Activated T-helper 1 cell treated with anti-CD3 and anti-CD28 coated beads, Interleukin-12 subunit alpha, Interleukin-12 subunit beta, Interleukin-2, Interleukin-4 antibody, amounts not matched to agents 30 ng/mL and 10 ng/mL and 1 ng/mL, durations not matched to agents 14 hours and 24 hours and 36 hours (primary cell): ENCODE results near the gene NNMT. TPM values are rescaled to one million over a fixed set of nuclear protein-coding genes. Genes with fewer than 3 reads are reported as not detected.

Source experiments
- DNase-seq: peaks from one replicate; pipeline ENCODE4 v3.0.0; 2021; ENCODE audit warnings: low spot score
- H3K27ac Mint-ChIP-seq: one replicate; pipeline ENCODE4 v1.8.0; 2021; ENCODE audit warnings: mild to moderate bottlenecking, mixed read lengths
- H3K27me3 Mint-ChIP-seq: one replicate; pipeline ENCODE4 v1.8.0; 2022; ENCODE audit warnings: mild to moderate bottlenecking, moderate library complexity, mixed read lengths; ENCODE audit not compliant: insufficient read depth
- H3K36me3 Mint-ChIP-seq: one replicate; pipeline ENCODE4 v1.8.0; 2021; ENCODE audit warnings: low read depth, mixed read lengths
- H3K4me1 Mint-ChIP-seq: one replicate; pipeline ENCODE4 v1.8.0; 2021; ENCODE audit warnings: low read depth, mixed read lengths
- H3K4me3 Mint-ChIP-seq: one replicate; pipeline ENCODE4 v1.8.0; 2021; ENCODE audit warnings: mild to moderate bottlenecking, moderate library complexity, mixed read lengths
- H3K9me3 Mint-ChIP-seq: one replicate; pipeline ENCODE4 v1.8.0; 2021; ENCODE audit warnings: mixed read lengths
- intact Hi-C: fragments of 100-400 bp; cut with micrococcal nuclease; formaldehyde crosslinking; loops from one replicate; pipeline ENCODE4 v1.15.1; 2024
- total RNA-seq: library from RNA; stranded (reverse); gene quantifications from 2 replicates; pipeline ENCODE4 v1.2.3, GENCODE V29; 2022

The NNMT gene
- total RNA-seq, 1 donor from 2014 or later: not detected

GRCh38 chr11:114293201-114293711, 2.9 kb upstream of the NNMT start:
- intact Hi-C loops: no loop called here
- Mint-ChIP-seq H3K27me3 (peaks cover 16% of the 10 kb centered on the region), H3K27ac (no peak overlapping the region), H3K4me3 (no peak overlapping the region), H3K36me3 (peaks cover 2% of the 10 kb centered on the region), H3K9me3 (no peaks in the 10 kb centered on the region), H3K4me1 (no peaks in the 10 kb centered on the region)
- DNase-seq: no peak

- intact Hi-C loops: no loop called here
- H3K36me3 Mint-ChIP-seq: peaks cover 2% of the 10 kb centered on the region
- H3K4me1 Mint-ChIP-seq: no peaks in the 10 kb centered on the region
- H3K27me3 Mint-ChIP-seq: peaks cover 12% of the 10 kb centered on the region
- no peak overlapping the region for H3K4me3 Mint-ChIP-seq
- H3K9me3 Mint-ChIP-seq: peaks cover 5% of the 10 kb centered on the region
- H3K27ac Mint-ChIP-seq: no peak overlapping the region
- no peak for DNase-seq
Measured at GRCh38 chr11:114296605-114297372, 590 bp downstream of the NNMT start.

- DNase-seq: no peak
- no peak overlapping the region for H3K27ac Mint-ChIP-seq
- H3K36me3 Mint-ChIP-seq: peaks cover 2% of the 10 kb centered on the region
- intact Hi-C loops: no loop called here
- peaks cover 5% of the 10 kb centered on the region for H3K9me3 Mint-ChIP-seq
- H3K27me3 Mint-ChIP-seq: peaks cover 14% of the 10 kb centered on the region
- no peaks in the 10 kb centered on the region for H3K4me1 Mint-ChIP-seq
- H3K4me3 Mint-ChIP-seq: no peak overlapping the region
Measured at GRCh38 chr11:114297806-114298709, 1.9 kb downstream of the NNMT start.

- Mint-ChIP-seq H3K27ac (no peak overlapping the region), H3K4me3 (no peak overlapping the region), H3K36me3 (peaks cover 2% of the 10 kb centered on the region), H3K9me3 (peaks cover 5% of the 10 kb centered on the region), H3K4me1 (no peaks in the 10 kb centered on the region), H3K27me3 (peaks cover 14% of the 10 kb centered on the region)
- intact Hi-C loops: no loop called here
- no peak for DNase-seq
Measured at GRCh38 chr11:114298710-114299109, 2.5 kb downstream of the NNMT start.

GRCh38 chr11:114301088-114301487, 4.9 kb downstream of the NNMT start:
- Mint-ChIP-seq H3K4me3 (no peak overlapping the region), H3K9me3 (peaks cover 5% of the 10 kb centered on the region), H3K4me1 (no peaks in the 10 kb centered on the region), H3K27me3 (peaks cover 16% of the 10 kb centered on the region), H3K36me3 (no peaks in the 10 kb centered on the region), H3K27ac (no peak overlapping the region)
- DNase-seq: no peak
- intact Hi-C loops: no loop called here

- Mint-ChIP-seq H3K27me3 (peaks cover 16% of the 10 kb centered on the region), H3K4me1 (no peaks in the 10 kb centered on the region), H3K9me3 (peaks cover 5% of the 10 kb centered on the region), H3K4me3 (no peak overlapping the region), H3K27ac (no peak overlapping the region), H3K36me3 (no peaks in the 10 kb centered on the region)
- DNase-seq: no peak
- intact Hi-C loops: no loop called here
Measured at GRCh38 chr11:114301927-114302326, 5.7 kb downstream of the NNMT start.

- no peak for DNase-seq
- peaks cover 5% of the 10 kb centered on the region for H3K9me3 Mint-ChIP-seq
- H3K27ac Mint-ChIP-seq: no peak overlapping the region
- H3K4me3 Mint-ChIP-seq: no peak overlapping the region
- no peaks in the 10 kb centered on the region for H3K36me3 Mint-ChIP-seq
- H3K4me1 Mint-ChIP-seq: peaks cover 6% of the 10 kb centered on the region
- H3K27me3 Mint-ChIP-seq: peaks cover 16% of the 10 kb centered on the region
- intact Hi-C loops: no loop called here
Measured at GRCh38 chr11:114302663-114303062, 6.5 kb downstream of the NNMT start.

- peaks cover 21% of the 10 kb centered on the region for H3K27me3 Mint-ChIP-seq
- no peaks in the 10 kb centered on the region for H3K36me3 Mint-ChIP-seq
- H3K4me3 Mint-ChIP-seq: no peak overlapping the region
- H3K27ac Mint-ChIP-seq: no peak overlapping the region
- H3K4me1 Mint-ChIP-seq: peaks cover 12% of the 10 kb centered on the region
- intact Hi-C loops: no loop called here
- DNase-seq: no peak
- peaks cover 5% of the 10 kb centered on the region for H3K9me3 Mint-ChIP-seq
Measured at GRCh38 chr11:114304065-114304464, 7.9 kb downstream of the NNMT start.

- Mint-ChIP-seq H3K36me3 (no peaks in the 10 kb centered on the region), H3K4me1 (peaks cover 12% of the 10 kb centered on the region), H3K9me3 (peaks cover 5% of the 10 kb centered on the region), H3K27me3 (peaks cover 22% of the 10 kb centered on the region), H3K4me3 (no peak overlapping the region), H3K27ac (no peak overlapping the region)
- no peak for DNase-seq
- intact Hi-C loops: no loop called here
Measured at GRCh38 chr11:114304969-114305368, 8.8 kb downstream of the NNMT start.

GRCh38 chr11:114307524-114308203, 11.5 kb downstream of the NNMT start:
- Mint-ChIP-seq H3K27ac (no peak overlapping the region), H3K27me3 (peaks cover 15% of the 10 kb centered on the region), H3K36me3 (no peaks in the 10 kb centered on the region), H3K4me3 (no peak overlapping the region), H3K9me3 (no peaks in the 10 kb centered on the region), H3K4me1 (peaks cover 12% of the 10 kb centered on the region)
- intact Hi-C loops: no loop called here
- no peak for DNase-seq

GRCh38 chr11:114308689-114309089, 12.5 kb downstream of the NNMT start:
- Mint-ChIP-seq H3K27me3 (peaks cover 13% of the 10 kb centered on the region), H3K36me3 (no peaks in the 10 kb centered on the region), H3K9me3 (no peaks in the 10 kb centered on the region), H3K27ac (no peak overlapping the region), H3K4me3 (no peak overlapping the region), H3K4me1 (peaks cover 12% of the 10 kb centered on the region)
- no peak for DNase-seq
- intact Hi-C loops: no loop called here

GRCh38 chr11:114309517-114309916, 13.3 kb downstream of the NNMT start:
- Mint-ChIP-seq H3K4me1 (peaks cover 12% of the 10 kb centered on the region), H3K4me3 (no peak overlapping the region), H3K27ac (no peak overlapping the region), H3K9me3 (no peaks in the 10 kb centered on the region), H3K27me3 (peaks cover 11% of the 10 kb centered on the region), H3K36me3 (no peaks in the 10 kb centered on the region)
- intact Hi-C loops: no loop called here
- DNase-seq: no peak
